Upper lobe of left lung (tissue), 6 donors: ENCODE measurements around the gene GPR25. TPM values are rescaled to one million over a fixed set of nuclear protein-coding genes. Genes with fewer than 3 reads are reported as not detected.

Source experiments
- ATAC-seq, 2 donors: fragments of 200-7000 bp; cut with Tn5 transposase; one replicate each; pipeline ENCODE4 v1.9.1; 2022; ENCODE audit warnings: mild to moderate bottlenecking in 2 of 2, moderate library complexity in 2 of 2; ENCODE audit not compliant: low FRiP score in 2 of 2
- DNase-seq, 2 donors: peaks; one replicate each; pipeline ENCODE4 v3.0.0-alpha.2; 2019 to 2020
- H3K27ac ChIP-seq, 4 donors: fragments of 200-600 bp; sonication (generic); one replicate each; pipeline ENCODE4 v1.5.1; 2016 to 2019
- H3K27me3 ChIP-seq, 4 donors: fragments of 200-600 bp; sonication (generic); one replicate each; pipeline ENCODE4 v1.5.1; 2017 to 2019
- H3K36me3 ChIP-seq, 4 donors: fragments of 200-600 bp; sonication (generic); one replicate each; pipeline ENCODE4 v1.5.1; 2016 to 2019
- H3K4me1 ChIP-seq, 4 donors: fragments of 200-600 bp; sonication (generic); one replicate each; pipeline ENCODE4 v1.5.1; 2018 to 2019
- H3K4me3 ChIP-seq, 4 donors: fragments of 200-600 bp; sonication (generic); one replicate each; pipeline ENCODE4 v1.5.1; 2017 to 2019; ENCODE audit warnings: mild to moderate bottlenecking in 2 of 4, moderate library complexity in 1 of 4
- H3K9me3 ChIP-seq, 4 donors: fragments of 200-600 bp; sonication (generic); one replicate each; pipeline ENCODE4 v1.5.1; 2018 to 2019
- CTCF ChIP-seq, 6 experiments: fragments of 450-650 bp in 4 of 6; fragments of 200-600 bp in 2 of 6; sonication (generic) in 2 of 6; IDR thresholded peaks; one replicate each; pipeline ENCODE4 v1.5.1; 2016 to 2019; ENCODE audit warnings: antibody characterized with exemption in 6 of 6
- EP300 ChIP-seq, 4 donors: sonication (generic); formaldehyde crosslinking; IDR thresholded peaks; one replicate each; pipeline ENCODE4 v1.5.1; 2017; ENCODE audit warnings: antibody characterized with exemption in 4 of 4, control low read depth in 2 of 4
- POLR2A ChIP-seq, 4 donors: fragments of 450-650 bp; IDR thresholded peaks; one replicate each; pipeline ENCODE4 v1.5.1; 2016 to 2017; ENCODE audit warnings: antibody characterized with exemption in 4 of 4, mild to moderate bottlenecking in 2 of 4
- POLR2AphosphoS5 ChIP-seq, 2 donors: sonication (generic); formaldehyde crosslinking; IDR thresholded peaks; one replicate each; pipeline ENCODE4 v1.5.1; 2017; ENCODE audit warnings: antibody characterized with exemption in 2 of 2
- WGBS, 2 donors: methylation state at CpG; one replicate each; pipeline ENCODE4 v1.1.5; 2017 to 2018; 5-methylcytosine and 5-hydroxymethylcytosine counted together
- total RNA-seq, 6 donors: library from RNA; depleted of rRNA in 4 of 6; stranded (reverse); fragments of >200 nt in 4 of 6; gene quantifications; one replicate each; pipeline versions ENCODE4 v1.1.0 to v1.2.1, GENCODE V29; 2016 to 2021
- donor health status: DM: no; HTN: no; CAD: no; lungs with moderate emphysema.
- donor health status: DM: no; HTN: yes; CAD: no; lungs with severe emphysema.

GPR25 gene
- total RNA-seq, 6 donors from 2014 or later = 0.49 to 0.74 (median 0.54) TPM; not detected in 3

DNA sequence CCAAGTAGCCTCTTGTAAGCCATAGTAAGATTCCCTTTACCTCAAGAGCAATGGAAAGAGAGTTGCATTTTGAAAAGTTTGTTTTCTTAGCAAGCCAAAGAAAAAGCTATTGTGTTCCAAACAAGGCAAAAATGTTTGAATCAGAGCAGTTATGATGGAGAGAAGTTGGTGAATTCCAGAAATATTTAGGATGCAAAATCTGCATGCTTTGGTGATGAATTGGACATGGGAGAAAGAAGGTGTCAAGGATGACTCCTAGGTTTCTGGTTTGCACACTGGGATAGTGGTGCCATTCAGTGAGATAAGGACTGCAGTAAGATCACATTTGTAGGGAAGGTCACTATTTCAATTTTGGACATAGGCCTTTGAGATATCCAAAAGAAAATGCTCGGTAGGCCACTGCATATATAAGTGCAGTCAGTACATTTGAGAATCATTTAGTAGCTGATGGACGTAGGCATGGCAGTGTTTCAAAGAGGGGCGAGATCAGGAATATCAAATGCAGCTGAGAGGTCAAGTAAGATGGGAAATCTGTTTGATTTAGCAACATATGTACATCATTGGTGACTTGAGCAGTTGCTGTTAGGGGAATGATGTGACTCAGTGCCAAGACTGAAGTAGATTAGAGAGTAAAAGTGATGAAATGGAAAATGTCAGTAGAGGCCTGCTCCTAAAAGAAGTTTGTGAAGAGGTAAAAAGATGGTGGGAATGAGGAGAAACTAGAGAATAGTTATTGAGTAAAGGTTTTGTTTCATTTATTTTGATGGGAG lies 33.9 kb upstream of the GPR25 start:
- DNase-seq (no peak), ATAC-seq (no peak)
- no peak overlapping the region for H3K27ac ChIP-seq
- H3K36me3 ChIP-seq = peaks cover 0 to 26% (median 4%) of the 10 kb centered on the region in 4 donors
- no peaks in the 10 kb centered on the region for H3K4me1 ChIP-seq
- H3K27me3 ChIP-seq = no peaks in the 10 kb centered on the region
- no peak for TF ChIP-seq CTCF (IDR thresholded peaks at IDR 0.05)
- no peak for TF ChIP-seq EP300 (IDR thresholded peaks at IDR 0.05)
- TF ChIP-seq POLR2AphosphoS5 (IDR thresholded peaks at IDR 0.05) = no peak
- no peak for TF ChIP-seq POLR2A (IDR thresholded peaks at IDR 0.05)
- whole genome bisulfite sequencing, 2 donors = 78 to 81% methylated on average over 3 of the region's 3 CpGs
- no peak overlapping the region for H3K4me3 ChIP-seq
- no peaks in the 10 kb centered on the region for H3K9me3 ChIP-seq

GRCh38 chr1:200845360-200845759 lies 27.4 kb upstream of the GPR25 start:
- Histone ChIP-seq H3K4me1 (no peaks in the 10 kb centered on the region), H3K27me3 (no peaks in the 10 kb centered on the region), H3K4me3 (no peak overlapping the region), H3K36me3 (peaks cover 11 to 74% (median 27%) of the 10 kb centered on the region in 4 donors), H3K9me3 (no peaks in the 10 kb centered on the region), H3K27ac (no peak overlapping the region)
- TF ChIP-seq POLR2AphosphoS5 (IDR thresholded peaks at IDR 0.05) (no peak), CTCF (IDR thresholded peaks at IDR 0.05) (no peak), EP300 (IDR thresholded peaks at IDR 0.05) (no peak), POLR2A (IDR thresholded peaks at IDR 0.05) (no peak)
- ATAC-seq (no peak), DNase-seq (no peak)
- WGBS, 2 donors = 84 to 85% methylated on average over 4 of the region's 4 CpGs

DNA sequence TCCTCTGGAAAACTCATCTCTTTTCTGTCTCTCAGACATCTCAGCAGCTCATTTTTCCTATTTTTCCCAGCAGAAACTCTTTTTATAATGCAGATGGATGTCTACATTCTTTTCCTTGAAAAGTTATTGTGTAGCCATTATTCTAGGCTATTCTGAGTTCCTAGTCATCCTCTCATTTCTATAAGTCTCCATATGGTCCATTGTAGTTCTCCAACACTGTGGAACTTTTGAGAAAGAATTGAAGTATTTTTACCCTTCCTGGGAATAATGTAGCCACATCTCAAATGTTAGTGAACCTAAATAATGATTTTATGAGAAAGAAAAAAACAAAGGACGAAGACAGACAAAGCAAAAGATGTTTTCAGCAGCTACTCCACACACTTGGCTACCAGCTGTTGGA lies 26.4 kb upstream of the GPR25 start:
- Histone ChIP-seq H3K27me3 (no peaks in the 10 kb centered on the region), H3K27ac (no peak overlapping the region), H3K9me3 (no peaks in the 10 kb centered on the region), H3K36me3 (peaks cover 11 to 83% (median 30%) of the 10 kb centered on the region in 4 donors), H3K4me3 (no peak overlapping the region), H3K4me1 (no peaks in the 10 kb centered on the region)
- DNase-seq (no peak), ATAC-seq (no peak)
- 89 to 91% methylated on average over 1 of the region's 1 CpG for WGBS, 2 donors
- no peak for TF ChIP-seq POLR2AphosphoS5 (IDR thresholded peaks at IDR 0.05)
- no peak for TF ChIP-seq CTCF (IDR thresholded peaks at IDR 0.05)
- no peak for TF ChIP-seq POLR2A (IDR thresholded peaks at IDR 0.05)
- TF ChIP-seq EP300 (IDR thresholded peaks at IDR 0.05) = no peak

DNA sequence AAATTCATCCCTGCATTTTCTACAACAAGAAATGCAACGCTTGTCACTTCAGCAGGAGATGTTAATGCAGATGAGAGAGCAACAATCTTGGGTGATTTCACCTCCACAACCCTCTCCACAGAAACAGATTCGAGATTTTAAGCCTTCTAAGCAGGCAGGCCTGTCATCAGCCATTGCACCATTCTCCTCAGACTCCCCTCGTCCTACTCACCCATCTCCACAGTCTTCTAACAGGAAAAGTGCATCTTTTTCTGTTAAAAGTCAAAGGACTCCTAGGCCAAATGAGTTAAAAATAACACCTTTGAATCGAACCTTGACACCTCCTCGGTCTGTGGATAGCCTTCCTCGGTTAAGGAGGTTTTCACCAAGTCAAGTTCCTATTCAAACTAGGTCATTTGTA lies 23.4 kb upstream of the GPR25 start:
- H3K4me3 ChIP-seq = no peak overlapping the region
- 87 to 94% methylated on average over 6 of the region's 6 CpGs for WGBS, 2 donors
- DNase-seq (no peak), ATAC-seq (no peak)
- H3K9me3 ChIP-seq = no peaks in the 10 kb centered on the region
- no peak overlapping the region for H3K27ac ChIP-seq
- no peaks in the 10 kb centered on the region for H3K27me3 ChIP-seq
- peaks cover 11 to 80% (median 28%) of the 10 kb centered on the region in 4 donors for H3K36me3 ChIP-seq
- TF ChIP-seq EP300 (IDR thresholded peaks at IDR 0.05) (no peak), POLR2A (IDR thresholded peaks at IDR 0.05) (no peak)
- H3K4me1 ChIP-seq = no peaks in the 10 kb centered on the region

DNA sequence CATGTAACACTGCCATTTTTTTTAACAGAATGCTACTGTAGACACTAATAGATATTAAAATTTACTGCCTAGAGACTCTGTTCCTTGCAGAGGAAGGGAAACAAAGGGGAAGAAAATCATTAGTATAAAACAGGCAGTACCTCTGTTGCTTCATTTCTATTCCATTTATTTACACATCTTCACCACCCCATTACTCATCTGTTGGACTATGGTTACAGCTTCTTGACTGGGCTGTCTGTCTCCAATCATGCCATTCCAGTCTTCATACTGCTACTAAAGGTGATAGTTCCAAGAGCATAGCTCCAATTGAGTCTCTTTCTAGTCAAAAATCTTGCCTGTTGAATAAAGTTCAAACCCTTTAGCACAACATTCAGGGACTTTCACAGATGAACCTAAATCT lies 22.2 kb upstream of the GPR25 start:
- DNase-seq (no peak), ATAC-seq (no peak)
- no peaks in the 10 kb centered on the region for H3K9me3 ChIP-seq
- H3K27ac ChIP-seq = no peak overlapping the region
- no peak overlapping the region for H3K4me3 ChIP-seq
- H3K27me3 ChIP-seq = no peaks in the 10 kb centered on the region
- no peaks in the 10 kb centered on the region for H3K4me1 ChIP-seq
- TF ChIP-seq POLR2AphosphoS5 (IDR thresholded peaks at IDR 0.05) (no peak), EP300 (IDR thresholded peaks at IDR 0.05) (no peak), CTCF (IDR thresholded peaks at IDR 0.05) (no peak), POLR2A (IDR thresholded peaks at IDR 0.05) (no peak)
- peaks cover 11 to 81% (median 26%) of the 10 kb centered on the region in 4 donors for H3K36me3 ChIP-seq
